H1 (cell line): ENCODE results near the gene ALDH1B1. TPM values are rescaled to one million over a fixed set of nuclear protein-coding genes. Genes with fewer than 3 reads are reported as not detected.
A peak's percentile ranks its signal among the peaks of the same experiment; 100 is the strongest.

Source experiments
- CTCF ChIA-PET: fragments of 300-600 bp; sonication (Branson Sonifier 250); formaldehyde crosslinking; loops from one replicate; lab custom pipeline; 2021; ENCODE audit not compliant: partially characterized antibody; lab: Charles Lee
- POLR2A ChIA-PET: fragments of 300-600 bp; sonication (Branson Sonifier 250); formaldehyde crosslinking; loops from one replicate; lab custom pipeline; 2021; ENCODE audit warnings: inconsistent platforms; ENCODE audit not compliant: partially characterized antibody; lab: Charles Lee
- DNase-seq, 2 experiments: peaks; one replicate each; pipeline versions ENCODE4 v3.0.0 to v3.0.0-alpha.2; 2010 to 2022; ENCODE audit warnings: low spot score in 2 of 2, low read depth in 1 of 2, mixed read lengths in 1 of 2
- FAIRE-seq: peaks from 2 replicates; lab custom pipeline; 2011; peaks lifted over from hg19 to GRCh38; lab: Jason Lieb, UNC
- H2AFZ ChIP-seq: 2 replicates; pipeline ENCODE4 v1.8.1; 2012; ENCODE audit warnings: low read length, inconsistent platforms
- H2AK5ac ChIP-seq: 2 replicates; pipeline ENCODE4 v1.6.1; 2013; ENCODE audit warnings: low read depth, low read length
- H2BK120ac ChIP-seq: replicated peaks from 2 replicates; pipeline ENCODE3; 2013; ENCODE audit warnings: low read depth, low read length, inconsistent platforms
- H2BK12ac ChIP-seq: 2 replicates; pipeline ENCODE4 v1.6.1; 2013; ENCODE audit warnings: low read depth, low read length
- H2BK15ac ChIP-seq: 2 replicates; pipeline ENCODE4 v1.6.1; 2013; ENCODE audit warnings: low read length
- H2BK20ac ChIP-seq: 2 replicates; pipeline ENCODE4 v1.6.1; 2013; ENCODE audit warnings: low read length
- H2BK5ac ChIP-seq: 2 replicates; pipeline ENCODE4 v1.6.1; 2013; ENCODE audit warnings: low read depth, low read length
- H3K14ac ChIP-seq: 2 replicates; pipeline ENCODE4 v1.6.1; 2013; ENCODE audit warnings: inconsistent platforms; ENCODE audit not compliant: insufficient read length
- H3K18ac ChIP-seq: 2 replicates; pipeline ENCODE4 v1.6.1; 2013; ENCODE audit warnings: low read length; ENCODE audit errors: extremely low read depth
- H3K23ac ChIP-seq: 2 replicates; pipeline ENCODE4 v1.6.1; 2013; ENCODE audit warnings: inconsistent platforms; ENCODE audit not compliant: insufficient read length
- H3K23me2 ChIP-seq: 2 replicates; pipeline ENCODE4 v1.6.1; 2013; ENCODE audit warnings: low read depth, low read length
- H3K27ac ChIP-seq: 2 replicates; pipeline ENCODE4 v1.6.1; 2011; ENCODE audit warnings: low read depth, low read length, inconsistent platforms
- H3K27me3 ChIP-seq, 4 experiments: replicated peaks in 1 of 4; 1 replicate in 1 of 4; 2 replicates in 3 of 4; pipeline versions ENCODE4 v1.6.1 to v1.8.1; 2011 to 2013; ENCODE audit warnings: low read length in 3 of 4, mild to moderate bottlenecking in 3 of 4, inconsistent platforms in 2 of 4, mixed read lengths in 2 of 4, moderate library complexity in 1 of 4; ENCODE audit not compliant: control insufficient read depth in 3 of 4, insufficient read depth in 3 of 4; ENCODE audit errors: extremely low read depth in 1 of 4
- H3K36me3 ChIP-seq, 4 experiments: 2 replicates each; pipeline versions ENCODE4 v1.6.1 to v1.8.1; 2011 to 2013; ENCODE audit warnings: mild to moderate bottlenecking in 4 of 4, low read length in 3 of 4, moderate library complexity in 2 of 4, control low read depth in 1 of 4, inconsistent platforms in 1 of 4; ENCODE audit not compliant: insufficient read depth in 4 of 4, control insufficient read depth in 2 of 4
- H3K4ac ChIP-seq: replicated peaks from 2 replicates; pipeline ENCODE3; 2013; ENCODE audit warnings: low read length, low read depth, mixed read lengths, inconsistent platforms; ENCODE audit not compliant: insufficient read length
- H3K4me1 ChIP-seq, 4 experiments: replicated peaks in 1 of 4; 1 replicate in 1 of 4; 2 replicates in 3 of 4; pipeline versions ENCODE4 v1.6.1 to v1.8.1; 2011 to 2013; ENCODE audit warnings: low read length in 3 of 4, inconsistent platforms in 2 of 4, mixed read lengths in 1 of 4; ENCODE audit not compliant: insufficient read depth in 4 of 4, control insufficient read depth in 3 of 4
- H3K4me2 ChIP-seq, 2 experiments: 2 replicates each; pipeline versions ENCODE4 v1.6.1 to v1.8.1; 2011 to 2013; ENCODE audit warnings: low read depth in 2 of 2, low read length in 2 of 2, control low read depth in 1 of 2, inconsistent platforms in 1 of 2, mild to moderate bottlenecking in 1 of 2; ENCODE audit not compliant: insufficient read depth in 1 of 2
- H3K4me3 ChIP-seq, 4 experiments: fragments of 200-600, 300-600 bp in 1 of 4; sonication (generic), shearing (Covaris generic), sonication (Bioruptor Twin) in 1 of 4; 2 replicates each; pipeline versions ENCODE4 v1.5.1 to v1.8.1; 2011 to 2016; ENCODE audit warnings: low read length in 4 of 4, low read depth in 3 of 4, control low read depth in 2 of 4, inconsistent platforms in 2 of 4, mild to moderate bottlenecking in 2 of 4, mixed read lengths in 1 of 4, moderate library complexity in 1 of 4; ENCODE audit not compliant: insufficient read depth in 2 of 4; ENCODE audit errors: extremely low read depth in 1 of 4
- H3K56ac ChIP-seq: replicated peaks from 2 replicates; pipeline ENCODE3; 2013; ENCODE audit warnings: low read depth, mild to moderate bottlenecking, mixed read lengths, low read length, inconsistent platforms; ENCODE audit not compliant: insufficient read length
- H3K79me1 ChIP-seq: 2 replicates; pipeline ENCODE4 v1.6.1; 2013; ENCODE audit warnings: low read depth, low read length, control low read depth
- H3K79me2 ChIP-seq, 2 experiments: 2 replicates each; pipeline versions ENCODE4 v1.6.1 to v1.8.1; 2012 to 2013; ENCODE audit warnings: low read length in 2 of 2, mild to moderate bottlenecking in 2 of 2, inconsistent platforms in 1 of 2; ENCODE audit not compliant: insufficient read depth in 2 of 2, control insufficient read depth in 1 of 2
- H3K9ac ChIP-seq, 4 experiments: replicated peaks in 1 of 4; 1 replicate in 1 of 4; 2 replicates in 3 of 4; pipeline versions ENCODE4 v1.6.1 to v1.8.1; 2011 to 2013; ENCODE audit warnings: low read depth in 3 of 4, low read length in 3 of 4, control low read depth in 2 of 4, mild to moderate bottlenecking in 2 of 4, moderate library complexity in 2 of 4, inconsistent platforms in 1 of 4; ENCODE audit errors: extremely low read depth in 1 of 4
- H3K9me3 ChIP-seq, 2 experiments: 2 replicates each; pipeline versions ENCODE4 v1.6.1 to v1.8.1; 2012 to 2013; ENCODE audit warnings: mild to moderate bottlenecking in 2 of 2, moderate library complexity in 2 of 2, control low read depth in 1 of 2, inconsistent platforms in 1 of 2, low read depth in 1 of 2, low read length in 1 of 2, mixed read lengths in 1 of 2; ENCODE audit not compliant: insufficient read depth in 2 of 2
- H4K20me1 ChIP-seq, 2 experiments: replicated peaks in 1 of 2; 2 replicates each; pipeline versions ENCODE3 to v1.8.1; 2011 to 2013; ENCODE audit warnings: inconsistent platforms in 2 of 2, low read length in 2 of 2, mild to moderate bottlenecking in 1 of 2; ENCODE audit not compliant: insufficient read depth in 2 of 2, control insufficient read depth in 1 of 2
- H4K5ac ChIP-seq: 2 replicates; pipeline ENCODE4 v1.6.1; 2013; ENCODE audit warnings: low read length, low read depth, mixed read lengths, inconsistent platforms; ENCODE audit not compliant: insufficient read length
- H4K8ac ChIP-seq: 2 replicates; pipeline ENCODE4 v1.8.0; 2013; ENCODE audit warnings: mild to moderate bottlenecking, moderate library complexity, low read length, inconsistent platforms; ENCODE audit not compliant: insufficient read depth; ENCODE audit errors: extremely low read depth
- H4K91ac ChIP-seq: replicated peaks from 2 replicates; pipeline ENCODE3; 2013; ENCODE audit warnings: low read length, mixed read lengths, inconsistent platforms; ENCODE audit not compliant: insufficient read length
- EP300 ChIP-seq, 2 experiments: IDR thresholded peaks; 1 replicate in 1 of 2; 2 replicates in 1 of 2; pipeline ENCODE4 v1.6.1; 2011 to 2012; ENCODE audit warnings: low read depth in 2 of 2, low read length in 2 of 2, mild to moderate bottlenecking in 2 of 2, borderline replicate concordance in 1 of 2, inconsistent platforms in 1 of 2, moderate library complexity in 1 of 2
- SP2 ChIP-seq: IDR thresholded peaks from 2 replicates; pipeline ENCODE4 v1.6.1; 2012; ENCODE audit warnings: mild to moderate bottlenecking, low read length, inconsistent platforms
- WGBS, 2 experiments: shearing (Covaris generic) in 1 of 2; methylation state at CpG; one replicate each; pipeline versions ENCODE4 v1.1.6 to v1.1.7; 2013 to 2015; ENCODE audit warnings: low lambda C conversion rate in 2 of 2, mixed read lengths in 2 of 2, inconsistent platforms in 1 of 2, low coverage in 1 of 2, missing lambda C conversion rate in 1 of 2; ENCODE audit not compliant: insufficient replicate concordance in 2 of 2, insufficient coverage in 1 of 2, insufficient read length in 1 of 2; ENCODE audit errors: extremely low coverage in 1 of 2, missing lambda C conversion rate in 1 of 2; 5-methylcytosine and 5-hydroxymethylcytosine counted together
- polyA plus RNA-seq, 7 experiments: library from polyadenylated mRNA; depleted of rRNA in 3 of 7; stranded (reverse) in 5 of 7; unstranded in 2 of 7; fragments of >200 nt in 5 of 7; fragments of 200-250 nt in 2 of 7; gene quantifications; 1 replicate in 5 of 7; 2 replicates in 1 of 7; 4 replicates in 1 of 7; pipeline versions ENCODE4 v1.2.1 to v1.2.3, GENCODE V29; 2011 to 2013; ENCODE audit warnings: missing spikeins in 2 of 7, mixed read lengths in 2 of 7
- total RNA-seq: library from RNA; stranded (reverse); fragmentation: NEBNext Ultra II Directional; extraction: Animal tissue kit (Norgen Biotek cat#: 25700); gene quantifications from 2 replicates; pipeline ENCODE4 v1.2.1, GENCODE V29; 2021

Gene ALDH1B1
- total and polyA plus RNA-seq, 2 of the 8 experiments (the other 6 are each of a cell fraction or from before 2014, with no cell fraction given), result 41.6 to 78.7 TPM

- no peaks in the 10 kb centered on the region for H3K27me3 ChIP-seq
- no peak for DNase-seq
- FAIRE-seq, result no peak
- no peak overlapping the region for H3K4me3 ChIP-seq
- CTCF ChIA-PET, result interaction anchor here (0.8 to 1.7 kb wide), 5 partner anchors 10 to 316 kb away, joined by 3 to 5 read pairs (median 4); no protein-coding TSS in a partner anchor
- H3K9ac ChIP-seq, result no peak overlapping the region
- no peak overlapping the region for H3K18ac ChIP-seq
- H3K79me2 ChIP-seq, result no peaks in the 10 kb centered on the region
- peaks cover 0 to 6% (median 0%) of the 10 kb centered on the region in 4 experiments; a peak in 1 of 7 replicates for H3K4me1 ChIP-seq
- H3K9me3 ChIP-seq, result no peaks in the 10 kb centered on the region
- H3K23ac ChIP-seq, result no peak overlapping the region
- no peak overlapping the region for H2AK5ac ChIP-seq
- H3K14ac ChIP-seq, result no peak overlapping the region
- H3K36me3 ChIP-seq, result peaks cover 0 to 3% (median 0%) of the 10 kb centered on the region in 4 experiments; a peak in 1 of 8 replicates
- 90% methylated on average over 6 of the region's 6 CpGs; no CpG with 5 or more reads in 1 of the 2 experiments for WGBS, 2 experiments
- no peak overlapping the region for H3K56ac ChIP-seq
- no peaks in the 10 kb centered on the region; the same call in 1 of the 2 replicates for H3K23me2 ChIP-seq
- H4K8ac ChIP-seq, result no peak overlapping the region
- H2BK120ac ChIP-seq, result no peak overlapping the region
- no peak overlapping the region for H3K4ac ChIP-seq
- H2BK15ac ChIP-seq, result peak overlapping the region; percentile 23; the same call in 1 of the 2 replicates
- H4K20me1 ChIP-seq, result peaks cover 2 to 4% of the 10 kb centered on the region in 2 experiments
- no peak overlapping the region for H2AFZ ChIP-seq
- POLR2A ChIA-PET, result interaction anchor here (0.6 to 1.2 kb wide), 3 partner anchors 11 to 59 kb away, joined by 3 to 4 read pairs (median 3); partner anchors contain the start of gene ALDH1B1
- TF ChIP-seq EP300 (IDR thresholded peaks at IDR 0.05; ENCODE audit: borderline replicate concordance in 1 of 2, low read depth in 2 of 2, low read length in 2 of 2) (no peak), SP2 (no peak)
- H2BK5ac ChIP-seq, result no peak overlapping the region
- no peak overlapping the region for H4K91ac ChIP-seq
- H3K4me2 ChIP-seq, result no peak overlapping the region
- no peak overlapping the region for H4K5ac ChIP-seq
- no peaks in the 10 kb centered on the region for H3K79me1 ChIP-seq
- H3K27ac ChIP-seq, result no peak overlapping the region
- H2BK12ac ChIP-seq, result no peak overlapping the region
- no peak overlapping the region for H2BK20ac ChIP-seq
Measured at GRCh38 chr9:38404314-38404713, 11.8 kb downstream of the ALDH1B1 start.
